ENCODE data around the gene MRPL22.
"Not testable (repeated sequence)": the region's sequence is repeated elsewhere in the genome, so short reads cannot be mapped to it uniquely, and the experiment has no call there.

MRPL22 gene

DNA sequence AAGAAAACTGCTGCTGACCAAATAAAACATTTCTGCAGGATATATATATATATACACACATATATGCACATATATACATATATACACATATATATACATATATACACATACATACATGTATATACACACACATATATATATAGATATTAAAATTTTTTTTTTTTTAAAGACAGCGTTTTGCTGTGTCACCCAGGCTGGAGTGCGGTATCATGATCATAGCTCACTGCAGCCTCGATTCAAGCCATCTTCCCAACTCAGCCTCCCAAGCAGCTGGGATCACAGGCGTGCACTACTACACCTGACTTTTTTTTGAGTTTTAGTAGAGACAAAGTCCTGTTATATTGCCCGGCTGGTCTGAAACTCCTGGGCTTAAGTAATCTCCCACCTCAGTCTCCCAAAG, 2.7 kb downstream of the MRPL22 start:
- DNase-seq, result no peak

DNA sequence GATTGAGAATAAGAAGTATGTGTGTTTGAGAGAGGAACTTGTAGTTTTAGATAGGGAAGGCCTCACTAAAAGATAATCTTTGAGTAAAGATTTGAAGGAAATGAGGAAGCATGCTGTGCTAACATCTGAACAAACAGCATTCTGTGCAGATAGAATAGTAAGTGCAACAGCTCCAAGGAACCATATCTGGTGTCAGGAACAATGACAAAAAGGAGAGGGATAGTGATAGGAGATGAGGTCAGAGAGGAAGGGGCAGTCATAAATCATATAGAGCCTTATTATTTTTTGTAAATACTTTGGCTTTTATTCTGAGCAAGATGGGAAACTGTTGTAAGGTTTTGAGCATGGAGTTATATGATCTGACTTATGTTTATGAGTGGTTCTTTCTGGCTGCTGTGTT, 3.8 kb downstream of the MRPL22 start:
- DNase-seq, result no peak

DNA sequence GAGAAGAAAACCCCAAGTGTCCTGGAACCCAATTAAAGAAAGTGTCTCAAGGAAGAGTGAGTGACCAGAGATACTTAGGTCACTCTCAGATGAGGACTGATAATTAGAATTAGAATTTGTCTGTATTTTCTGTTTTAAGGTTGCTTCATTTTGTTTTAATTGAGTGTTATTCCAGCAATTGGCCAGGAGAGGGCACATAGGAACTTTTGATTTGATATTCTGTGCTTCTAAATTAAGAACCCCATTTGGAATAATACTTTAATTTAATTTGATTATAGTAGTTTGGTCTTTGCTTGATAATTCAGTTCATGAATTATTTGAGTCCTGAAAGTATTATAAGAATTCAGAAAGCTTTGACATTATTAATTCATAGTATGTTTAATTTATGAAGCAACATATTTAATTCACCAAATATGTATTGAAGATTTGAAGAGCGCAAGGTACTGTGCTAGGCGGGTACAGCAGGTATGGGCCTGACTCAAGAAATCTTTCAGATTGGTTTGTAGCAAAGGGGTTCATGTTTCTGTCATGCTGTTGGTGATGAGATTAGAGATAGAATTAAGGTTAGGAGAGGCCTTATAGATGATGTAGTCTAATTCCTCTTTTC, 4.9 kb downstream of the MRPL22 start:
- DNase-seq, result peak in 1 of 2 donors; percentile 44

DNA sequence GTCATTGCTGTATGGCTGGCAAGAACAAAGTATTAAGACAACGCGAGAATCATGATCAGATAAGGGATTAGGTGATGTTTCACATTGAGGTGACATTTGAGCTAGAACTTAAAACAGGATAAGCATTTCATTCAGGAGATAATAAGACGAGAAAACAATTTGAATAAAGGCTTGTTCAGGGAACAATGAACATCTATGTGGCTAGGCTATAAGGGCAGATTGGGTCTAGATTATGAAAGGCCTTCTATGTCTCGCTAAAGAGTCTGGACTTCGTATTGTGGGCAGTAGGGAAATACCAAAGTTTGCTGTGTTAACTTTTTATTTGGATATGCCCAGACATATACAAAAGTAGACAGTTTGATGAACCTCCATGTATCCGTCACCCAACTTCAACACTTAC, 6.9 kb downstream of the MRPL22 start:
- DNase-seq, result no peak

DNA sequence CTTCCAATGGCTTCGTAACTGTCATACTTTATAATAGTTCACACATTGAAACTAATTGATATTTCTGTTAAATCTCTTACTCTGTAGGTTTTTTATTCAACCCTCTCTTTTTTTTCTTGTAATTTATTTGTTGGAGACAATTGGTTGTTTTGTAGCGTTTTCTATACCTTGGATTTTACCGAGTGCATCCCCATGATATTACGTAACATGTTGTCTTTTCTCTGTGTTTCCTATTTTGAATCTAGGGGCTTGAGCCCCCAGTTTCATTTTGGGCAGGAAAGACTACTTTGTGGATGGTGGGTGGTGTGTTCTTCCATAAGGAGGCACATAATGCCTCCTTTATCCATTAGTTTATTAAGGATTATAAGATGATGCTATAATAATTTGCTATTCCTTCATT, 7.4 kb downstream of the MRPL22 start:
- DNase-seq, result no peak

DNA sequence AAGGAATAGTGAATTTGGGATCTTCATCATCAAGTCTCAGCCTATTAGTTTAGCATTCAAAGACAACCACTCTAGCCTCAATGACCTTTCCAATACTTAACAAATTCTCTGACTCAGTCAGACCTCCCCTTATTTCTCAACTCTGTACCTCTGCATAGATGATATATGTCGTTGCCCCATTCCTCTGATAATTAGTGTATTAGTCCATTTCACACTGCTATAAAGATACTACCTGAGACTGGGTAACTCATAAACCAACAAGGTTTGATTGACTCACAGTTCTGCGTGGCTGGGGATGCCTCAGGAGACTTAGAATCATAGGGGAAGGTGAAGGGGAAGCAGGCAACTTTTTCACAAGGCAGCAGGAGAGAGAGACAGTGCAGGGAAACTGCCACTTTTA, 8.9 kb downstream of the MRPL22 start:
- DNase-seq, result no peak

DNA sequence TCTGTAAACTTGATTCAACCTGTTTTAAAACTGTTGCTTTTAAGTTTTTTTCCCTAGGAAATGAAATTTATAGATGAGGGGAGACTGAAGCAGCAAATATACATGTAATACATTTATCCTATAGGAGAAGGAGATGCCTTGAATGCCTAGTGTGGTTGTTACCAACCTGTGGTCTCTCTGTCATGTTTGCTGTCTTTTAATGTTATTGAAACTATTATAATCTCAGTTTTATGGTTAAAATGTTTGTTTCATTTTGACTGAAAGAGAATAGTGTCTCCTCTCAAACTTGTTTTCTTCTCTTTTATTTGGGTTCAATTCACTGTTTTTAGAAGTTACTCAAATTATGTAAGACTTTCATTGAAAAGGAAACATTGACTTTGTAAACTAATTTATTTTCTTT, 15.8 kb downstream of the MRPL22 start:
- no peak for DNase-seq

DNA sequence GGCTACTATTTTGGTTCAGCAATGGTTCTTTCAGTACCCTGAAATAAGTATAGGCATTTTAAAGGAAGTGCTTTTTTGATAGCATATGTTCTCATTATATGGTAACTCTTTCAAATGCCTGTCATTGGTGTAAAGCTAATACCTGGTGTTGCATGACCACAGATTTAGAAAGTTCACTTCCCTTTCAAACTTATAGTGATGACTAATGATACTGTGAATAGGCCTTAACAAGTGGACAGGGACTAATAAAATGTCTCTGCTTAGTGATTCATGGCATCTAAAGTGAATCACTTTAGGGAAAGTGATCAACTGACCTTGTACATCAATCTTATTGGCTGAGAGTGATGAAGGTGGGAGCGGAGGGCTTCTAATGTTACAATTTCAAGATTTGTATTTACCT, 21.6 kb downstream of the MRPL22 start:
- DNase-seq, result no peak

DNA sequence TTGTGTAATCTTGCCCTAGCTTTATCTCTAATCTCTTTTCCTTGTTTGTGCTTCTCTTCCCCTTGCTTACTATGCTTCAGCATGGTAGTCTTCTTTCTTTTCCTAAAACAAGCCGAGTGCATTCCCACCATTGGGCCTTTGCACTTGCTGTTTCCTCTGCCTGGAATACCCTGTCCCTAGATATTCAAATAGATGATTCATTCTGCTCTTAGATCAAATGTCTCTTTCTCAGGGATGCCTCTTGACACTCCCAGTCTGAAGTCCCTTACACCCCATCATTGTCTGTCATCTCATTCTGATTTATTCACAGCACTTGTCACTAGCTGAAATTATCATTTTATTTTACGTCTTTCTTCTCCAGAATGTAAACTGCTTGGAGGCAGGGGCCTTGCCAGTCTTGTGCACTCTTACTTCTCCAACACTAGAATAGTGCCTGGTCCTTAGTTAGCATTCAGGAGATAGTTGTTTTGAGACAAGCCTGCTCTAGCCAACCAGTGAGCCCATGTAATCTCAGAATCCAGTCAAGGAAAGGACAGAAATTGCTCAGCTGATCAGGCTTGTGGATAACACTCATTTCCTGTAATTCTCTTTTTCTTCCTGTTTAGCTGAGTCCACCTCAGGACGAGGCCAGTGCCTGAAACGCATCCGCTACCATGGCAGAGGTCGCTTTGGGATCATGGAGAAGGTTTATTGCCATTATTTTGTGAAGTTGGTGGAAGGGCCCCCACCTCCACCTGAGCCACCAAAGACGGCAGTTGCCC, 25.4 kb downstream of the MRPL22 start:
- no peak for DNase-seq

DNA sequence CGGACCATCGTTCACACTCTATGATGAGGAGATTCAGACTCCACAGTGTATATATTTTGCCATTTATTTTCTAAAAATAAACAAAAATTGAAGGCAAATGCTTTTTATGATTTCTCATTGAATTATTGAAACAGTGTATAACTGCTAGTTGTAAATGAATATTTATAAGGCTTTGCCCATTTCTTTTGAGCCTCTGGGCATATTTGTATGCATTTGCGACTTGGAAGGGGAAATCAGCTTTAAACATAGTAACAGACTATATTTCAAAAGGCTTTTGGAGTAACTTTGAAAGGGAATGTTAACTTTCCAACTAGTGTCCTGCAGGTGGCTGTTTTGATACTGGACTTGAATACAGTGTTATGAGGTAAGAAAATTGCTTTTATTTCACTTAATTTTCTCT, 26.0 kb downstream of the MRPL22 start:
- no peak for DNase-seq

DNA sequence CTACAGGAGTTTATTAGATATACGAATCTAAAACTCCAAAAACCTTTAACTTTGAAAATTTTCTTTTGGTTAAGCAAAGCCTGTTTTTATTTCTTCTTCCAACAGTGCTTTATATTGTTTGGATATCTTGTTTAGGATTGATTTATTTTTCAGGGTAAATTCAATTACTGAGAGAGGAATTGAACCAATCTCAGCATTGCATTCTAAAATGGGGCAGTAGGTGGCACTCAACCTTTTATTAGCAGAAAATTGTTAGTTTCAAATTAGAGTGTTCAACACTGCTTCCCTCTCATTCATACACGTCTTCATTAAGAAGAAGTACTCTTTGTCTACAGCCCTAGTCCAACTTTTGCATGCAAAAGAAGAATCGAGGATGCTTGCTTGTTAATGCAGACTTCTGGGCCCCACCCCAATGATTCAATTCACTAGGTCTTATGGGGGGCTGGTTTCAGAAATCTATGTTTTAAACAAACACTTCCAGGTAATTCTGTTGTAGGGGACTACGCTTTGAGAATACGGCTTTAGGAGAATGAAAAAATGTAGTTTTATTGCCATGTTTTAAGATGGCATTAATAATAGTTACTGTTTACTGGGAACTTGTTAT, 26.6 kb downstream of the MRPL22 start:
- no peak for DNase-seq

DNA sequence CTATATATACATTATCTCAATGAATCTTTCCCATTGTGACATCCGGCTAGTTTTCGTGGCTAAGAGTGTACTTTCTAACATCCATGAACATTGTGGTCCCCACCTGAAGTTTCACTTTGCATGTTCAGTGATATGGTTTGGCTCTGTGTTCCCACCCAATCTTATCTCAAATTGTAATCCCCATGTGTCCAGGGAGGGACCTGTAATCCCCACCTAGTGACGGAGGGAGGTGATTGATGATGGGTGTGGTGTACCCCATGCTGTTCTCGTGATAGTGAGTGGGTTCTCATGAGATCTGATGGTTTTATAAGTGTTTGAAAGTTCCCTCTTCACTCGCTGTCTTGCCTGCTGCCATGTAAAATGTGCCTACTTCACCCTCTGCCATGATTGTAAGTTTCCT, 28.1 kb downstream of the MRPL22 start:
- no peak for DNase-seq

DNA sequence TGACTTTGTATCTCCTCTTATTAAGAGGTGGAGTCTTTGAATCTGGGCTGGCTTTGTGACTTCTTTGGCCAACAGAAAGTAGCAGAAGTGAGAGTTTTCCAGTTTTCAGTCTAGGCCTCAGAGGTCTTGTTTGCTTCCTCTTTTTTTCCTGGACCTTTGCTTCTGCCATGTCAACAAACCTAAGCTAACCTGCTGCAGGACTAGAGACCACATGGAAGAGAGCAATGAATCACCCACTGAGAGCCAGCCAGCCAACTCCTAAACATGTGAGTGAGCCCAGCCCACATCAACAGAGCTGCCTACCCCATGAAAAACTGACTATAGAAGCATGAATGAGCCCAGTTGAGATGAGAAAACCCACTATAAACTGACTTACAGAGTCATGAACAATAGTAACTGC, 29.9 kb downstream of the MRPL22 start:
- DNase-seq, result no peak

DNA sequence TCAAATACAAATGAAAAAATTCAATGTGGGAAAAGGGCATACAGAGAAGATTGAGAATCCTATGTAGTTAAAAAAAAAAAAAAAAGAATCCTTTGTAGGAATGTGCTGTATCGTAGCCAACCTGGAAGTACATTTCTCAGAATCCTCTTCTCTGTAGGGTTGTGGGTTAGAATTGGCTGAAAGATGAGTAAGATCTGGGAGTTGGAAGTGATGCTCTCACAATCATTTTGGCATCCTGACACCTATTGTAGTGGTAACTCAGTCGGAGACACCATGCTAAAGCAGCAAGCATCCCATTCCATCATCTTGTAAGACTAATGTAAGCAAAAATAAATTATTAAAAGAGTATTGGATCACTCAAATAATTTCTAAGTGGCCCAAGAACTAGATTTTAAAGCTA, 30.6 kb downstream of the MRPL22 start:
- no peak for DNase-seq

DNA sequence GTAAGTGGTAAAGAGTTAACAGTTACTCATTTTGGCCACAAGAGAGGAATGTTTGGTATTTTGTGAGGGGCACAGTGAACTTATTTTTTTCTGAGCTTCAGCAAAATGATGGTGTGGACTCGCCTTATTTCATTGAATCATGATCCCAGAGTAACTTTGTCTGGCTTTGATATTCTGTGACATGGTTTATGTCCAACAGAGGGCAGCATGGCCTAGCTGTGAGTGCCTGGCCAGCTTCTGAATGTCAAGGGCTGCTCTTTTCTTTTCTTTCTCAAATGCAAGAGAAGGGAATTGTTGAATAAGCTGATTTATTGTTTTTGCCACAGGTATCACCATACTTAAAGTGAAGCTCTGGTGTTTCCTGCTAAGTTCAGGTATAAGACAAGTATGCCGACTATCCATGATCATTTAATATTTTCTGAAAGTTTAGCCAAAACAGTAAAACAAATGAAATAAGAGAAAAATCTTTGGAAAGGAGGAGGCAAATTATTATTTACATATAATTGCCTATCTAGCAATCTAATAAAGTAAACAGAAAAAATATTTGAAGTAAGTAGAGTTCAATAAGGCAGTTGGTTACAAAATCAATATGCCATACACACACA, 31.7 kb downstream of the MRPL22 start:
- DNase-seq, result no peak

DNA sequence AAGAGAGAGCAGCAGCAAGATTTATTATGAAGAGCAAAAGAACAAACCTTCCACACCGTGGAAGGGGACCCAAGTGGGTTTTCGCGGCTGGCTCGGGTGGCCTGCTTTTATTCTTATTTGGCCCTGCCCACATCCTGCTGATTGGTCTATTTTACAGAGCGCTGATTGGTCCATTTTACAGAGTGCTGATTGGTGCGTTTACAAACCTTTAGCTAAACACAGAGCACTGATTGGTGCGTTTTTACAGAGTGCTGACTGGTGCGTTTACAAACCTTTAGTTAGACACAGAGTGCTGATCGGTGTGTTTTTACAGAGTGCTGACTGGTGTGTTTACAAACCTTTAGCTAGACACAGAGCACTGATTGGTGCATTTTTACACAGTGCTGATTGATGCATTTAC, 35.2 kb downstream of the MRPL22 start:
- not testable (repeated sequence) for DNase-seq

DNA sequence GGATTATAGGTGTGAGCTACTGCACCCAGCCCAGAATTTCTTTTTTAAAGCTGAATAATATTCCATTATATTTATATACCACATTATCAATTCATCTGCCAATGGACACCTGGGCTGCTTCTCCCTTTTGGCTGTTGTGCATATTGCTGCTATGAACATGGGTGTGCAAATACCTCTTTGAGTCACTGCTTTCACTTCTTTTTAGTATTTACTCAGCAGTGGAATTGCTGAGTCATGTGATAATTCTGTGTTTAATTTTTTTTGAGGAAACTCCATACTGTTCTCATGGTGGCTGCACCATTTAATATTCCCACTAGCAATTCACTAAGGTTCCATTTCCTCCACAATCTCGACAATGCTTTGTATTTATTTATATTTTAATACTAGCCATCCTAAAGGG, 36.5 kb downstream of the MRPL22 start:
- DNase-seq, result no peak

DNA sequence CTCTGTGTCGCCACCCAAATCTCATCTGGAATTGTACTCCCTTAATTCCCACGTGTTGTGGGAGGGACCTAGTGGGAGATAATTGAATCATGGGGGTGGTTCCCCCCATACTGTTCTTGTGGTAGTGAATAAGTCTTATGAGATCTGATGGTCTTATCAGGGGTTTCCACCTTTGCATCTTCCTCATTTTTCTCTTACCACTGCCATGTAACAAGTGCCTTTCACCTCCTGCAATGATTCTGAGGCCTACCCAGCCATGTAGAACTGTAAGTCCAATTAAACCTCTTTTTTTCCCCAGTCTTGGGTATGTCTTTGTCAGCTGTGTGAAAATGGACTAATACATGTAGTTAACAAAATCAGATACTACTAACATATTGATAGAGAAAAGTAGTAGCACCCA, 37.4 kb downstream of the MRPL22 start:
- DNase-seq, result not testable (repeated sequence)

DNA sequence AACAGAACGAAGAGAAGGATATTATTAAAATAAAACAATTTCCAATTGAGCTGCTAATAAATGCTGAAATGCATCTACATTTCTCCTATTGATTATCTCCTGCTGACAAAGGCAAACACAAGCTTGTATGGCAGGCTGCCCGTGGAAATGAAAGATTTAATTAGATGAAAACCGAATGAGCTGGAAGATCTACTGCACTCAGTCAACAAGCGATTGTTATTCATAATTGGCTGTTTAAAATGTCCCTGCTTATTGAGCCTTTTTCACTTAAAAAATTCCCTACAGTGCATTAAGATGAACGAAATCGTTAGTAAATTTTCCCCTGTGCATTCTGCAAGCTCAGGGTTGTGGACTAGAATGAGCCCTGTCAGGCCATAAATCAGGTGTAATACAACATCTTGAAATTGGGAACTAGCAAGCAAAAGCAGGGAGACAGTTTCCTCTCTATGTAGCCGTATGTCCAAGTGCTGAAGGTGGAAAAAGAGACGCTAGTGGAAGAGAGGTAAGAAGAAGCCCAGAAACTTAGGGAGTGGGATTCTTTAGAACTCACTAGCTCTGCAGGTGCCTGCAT, 44.2 kb downstream of the MRPL22 start:
- DNase-seq, result no peak

DNA sequence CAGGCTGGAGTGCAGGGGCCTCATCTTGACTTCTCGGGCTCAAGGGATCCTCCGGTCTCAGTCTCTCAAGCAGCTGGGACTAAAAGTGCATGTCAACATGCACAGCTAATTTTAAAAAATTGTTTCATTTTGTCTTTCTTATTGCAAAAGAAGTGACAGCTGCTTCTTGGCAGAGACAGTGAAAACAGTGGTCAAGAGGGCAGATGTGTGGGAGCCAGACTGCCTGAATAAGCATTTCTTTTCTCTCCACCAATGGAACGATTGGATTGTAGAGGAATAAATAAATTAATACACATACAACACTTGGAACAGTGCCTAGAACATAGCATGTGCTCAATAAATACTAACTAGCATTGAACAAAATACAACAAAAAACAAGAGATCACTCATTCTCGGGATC, 45.3 kb downstream of the MRPL22 start:
- DNase-seq, result no peak

DNA sequence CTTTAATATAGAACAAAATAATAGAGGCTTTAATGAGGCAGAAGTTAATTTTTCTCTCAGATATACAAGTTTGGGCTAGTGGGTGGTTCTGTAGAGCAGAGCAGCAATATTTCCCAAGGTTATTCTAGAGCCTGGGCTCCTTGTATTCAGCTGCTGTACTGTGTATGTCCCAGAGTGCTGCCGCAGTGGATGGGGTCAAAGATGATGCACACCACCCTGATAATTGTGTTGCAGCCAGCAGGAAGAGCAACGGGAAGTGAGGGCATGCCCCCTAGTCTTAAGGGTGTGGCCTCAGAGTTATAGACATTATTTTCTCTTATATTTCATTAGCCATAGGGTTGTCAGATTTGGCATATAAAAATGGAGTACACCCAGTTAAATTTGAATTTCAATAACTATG, 48.8 kb downstream of the MRPL22 start:
- DNase-seq, result no peak

DNA sequence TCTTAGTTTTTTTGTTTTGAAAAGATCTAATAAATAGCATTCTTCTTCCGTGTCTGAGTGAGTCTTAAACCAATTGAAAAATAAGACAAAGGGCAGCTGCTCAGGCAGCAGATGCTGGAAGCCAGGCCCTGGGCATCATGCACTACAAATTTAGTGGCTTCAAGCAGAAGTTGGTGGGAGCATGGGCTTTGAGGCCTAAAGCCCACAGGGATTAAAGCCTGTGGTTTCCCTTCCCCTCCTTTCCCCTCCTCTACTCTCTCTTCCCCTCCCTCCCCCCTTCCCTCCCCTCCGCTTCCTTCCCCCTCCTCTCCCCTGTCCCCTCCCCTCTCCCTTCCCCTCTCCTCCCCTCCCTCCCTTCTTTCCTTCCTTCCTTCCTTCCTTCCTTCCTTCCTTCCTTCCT, 52.6 kb downstream of the MRPL22 start:
- DNase-seq, result no peak

DNA sequence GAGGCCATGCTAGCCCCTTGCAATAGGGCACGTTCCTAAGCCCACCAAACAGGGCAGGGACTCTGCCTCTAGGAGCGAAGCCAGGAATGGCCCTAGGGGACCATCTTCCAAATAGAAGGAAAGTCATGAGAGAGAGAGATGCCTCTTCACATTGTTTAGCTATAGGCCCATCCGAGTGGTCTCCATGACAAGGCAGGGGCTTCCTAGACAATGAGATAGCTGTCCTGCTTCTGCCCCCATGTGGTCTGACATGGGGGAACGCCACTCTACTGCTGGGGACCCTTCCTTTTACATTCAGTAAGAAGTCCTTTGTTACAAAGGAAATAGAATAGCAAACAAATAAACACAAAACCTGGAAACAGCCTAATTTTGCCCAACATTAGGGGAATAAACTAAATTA, 54.8 kb downstream of the MRPL22 start:
- DNase-seq, result no peak

DNA sequence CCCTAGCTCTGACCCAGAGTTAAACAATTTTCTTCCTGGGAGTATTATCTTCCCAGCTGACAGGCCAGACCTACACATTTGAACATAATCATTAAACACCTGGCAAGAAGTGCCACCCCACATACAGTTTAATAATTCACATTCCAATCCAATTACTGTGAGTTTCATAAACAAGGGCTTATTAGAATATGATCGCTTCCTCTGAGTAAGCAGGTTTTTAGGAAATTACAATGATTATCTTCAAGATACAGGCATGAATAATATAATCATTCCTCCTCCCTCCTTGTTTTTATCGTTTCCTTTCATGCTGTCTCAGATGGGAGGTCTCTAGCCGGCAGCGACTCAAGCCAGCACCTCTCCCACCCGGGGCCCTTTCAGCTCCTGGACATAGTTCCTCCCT, 56.9 kb downstream of the MRPL22 start:
- DNase-seq, result no peak

Measured in CD4-positive, alpha-beta T cell treated with Interleukin-4 for 1 hour (primary cell).